ENCODE measurements around the gene MAGEH1. TPM values are rescaled to one million over a fixed set of nuclear protein-coding genes. Genes with fewer than 3 reads are reported as not detected.
"Not testable (repeated sequence)": the region's sequence is repeated elsewhere in the genome, so short reads cannot be mapped to it uniquely, and the experiment has no call there.

Gene MAGEH1
- total and polyA plus RNA-seq, 9 of the 15 experiments (the other 6 are each of a cell fraction or from before 2014, with no cell fraction given) = 3.7 to 14.9 (median 8.8) TPM

DNA sequence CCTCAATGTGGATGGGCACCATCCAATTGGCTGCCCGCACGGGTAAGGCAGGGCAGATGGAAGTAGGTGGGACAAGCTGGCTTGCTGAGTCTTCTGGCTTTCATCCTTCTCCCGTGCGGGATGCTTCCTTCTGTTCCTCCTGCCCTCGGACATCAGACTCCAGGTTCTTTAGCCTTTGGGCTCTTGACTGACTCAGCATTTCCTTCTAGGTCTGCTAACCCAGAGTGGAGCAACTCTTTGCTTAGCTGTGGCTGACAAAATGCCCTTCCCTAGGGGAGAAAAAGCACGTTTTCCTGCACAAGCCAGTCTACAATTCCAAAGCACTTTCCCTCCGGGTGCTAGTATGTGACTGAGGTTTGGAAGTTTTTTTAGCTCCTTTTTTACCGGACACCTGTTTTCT is 28.0 kb downstream of the MAGEH1 start:
- H3K4me1 ChIP-seq (replicated peaks in 1 of 2; ENCODE audit: control insufficient read depth in 2 of 2, insufficient read depth in 2 of 2, low read length in 2 of 2); FAIRE-seq; intact Hi-C loops (cut with micrococcal nuclease); H4K20me1 ChIP-seq (replicated peaks; ENCODE audit: control insufficient read depth, insufficient read depth, low read length); DNase-seq (ENCODE audit: extremely low read depth in 1 of 4, low spot score in 3 of 4); H3K79me2 ChIP-seq (ENCODE audit: control insufficient read depth, insufficient read depth, low read length); H3K9ac ChIP-seq (ENCODE audit: insufficient read depth in 1 of 2, low read depth in 2 of 2, low read length in 2 of 2); H3K9me3 ChIP-seq (replicated peaks; ENCODE audit: control insufficient read depth, insufficient read depth, low read depth, low read length); BruUV-seq (replicated peaks); in situ Hi-C loops (cut with MboI); POLR2A ChIA-PET; H2AFZ ChIP-seq (ENCODE audit: low read depth, low read length); H3K27me3 ChIP-seq (ENCODE audit: control insufficient read depth in 2 of 2, insufficient read depth in 2 of 2, low read length in 2 of 2); H3K9me1 ChIP-seq (ENCODE audit: control insufficient read depth, insufficient read depth, low read length); CTCF ChIA-PET (ENCODE audit: low intra/inter-chr PET ratio); H3K4me2 ChIP-seq (ENCODE audit: insufficient read depth, low read length); H3K36me3 ChIP-seq (ENCODE audit: control insufficient read depth, insufficient read depth, low read length); H3K4me3 ChIP-seq: not testable (repeated sequence)
- peak; percentile 69 for ATAC-seq
- TF ChIP-seq ZNF316 (IDR thresholded peaks at IDR 0.05) (peak; percentile 93), MAFK (IDR thresholded peaks at IDR 0.05; ENCODE audit: low read length) (peak; percentile 20; the same call in 1 of the 2 replicates), C11orf30 (IDR thresholded peaks at IDR 0.05; ENCODE audit: low read depth) (peak; percentile 87), NFE2 (IDR thresholded peaks at IDR 0.05; ENCODE audit: low read depth) (peak; percentile 33; the same call in 1 of the 2 replicates), MAFG (tag; conservative IDR thresholded peaks at IDR 0.05) (peak; percentile 69)
- WGBS (ENCODE audit: insufficient coverage, low coverage, missing lambda C conversion rate) = 13% methylated on average over 4 of the region's 8 CpGs
- H3K27ac ChIP-seq (ENCODE audit: extremely low read depth, low read depth, low read length) = peak overlapping the region; percentile 60

DNA sequence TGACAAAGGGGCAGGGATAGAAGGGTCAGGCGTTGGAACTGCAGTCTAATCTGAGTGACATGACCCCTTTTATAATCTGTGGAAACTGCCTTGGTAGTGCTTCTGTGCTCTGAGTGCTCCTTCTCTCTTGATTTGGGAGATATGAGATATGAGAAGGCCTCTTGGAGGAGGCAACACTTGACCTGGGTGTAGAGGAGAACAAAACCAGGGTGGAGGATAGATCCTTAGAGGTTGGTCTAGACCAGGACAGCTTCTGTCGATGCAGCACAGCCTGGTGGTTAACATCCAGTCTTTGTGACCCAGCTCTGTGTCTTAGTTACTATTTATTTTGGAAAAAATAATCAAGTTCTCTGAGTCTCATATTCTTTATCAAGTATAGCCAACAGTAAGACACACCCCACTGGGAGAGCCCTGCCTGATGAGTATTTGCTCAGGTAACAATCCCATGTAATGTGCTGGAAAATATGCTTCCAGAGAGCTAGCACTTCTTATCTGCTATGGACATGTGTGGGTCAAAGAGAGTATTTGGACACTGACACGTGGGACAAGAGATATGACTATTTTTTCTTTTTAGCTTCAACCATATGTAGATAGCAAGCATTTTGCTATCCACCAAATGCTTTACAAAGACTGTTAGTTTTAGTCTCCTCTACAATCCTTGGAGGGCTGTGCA is 28.6 kb downstream of the MAGEH1 start:
- Histone ChIP-seq H3K36me3 (ENCODE audit: control insufficient read depth, insufficient read depth, low read length) (no peaks in the 10 kb centered on the region), H3K4me2 (ENCODE audit: insufficient read depth, low read length) (no peak overlapping the region; the same call in 1 of the 2 replicates), H3K9me3 (replicated peaks; ENCODE audit: control insufficient read depth, insufficient read depth, low read depth, low read length) (no peaks in the 10 kb centered on the region), H3K9ac (ENCODE audit: insufficient read depth in 1 of 2, low read depth in 2 of 2, low read length in 2 of 2) (no peak overlapping the region), H3K79me2 (ENCODE audit: control insufficient read depth, insufficient read depth, low read length) (no peaks in the 10 kb centered on the region), H4K20me1 (replicated peaks; ENCODE audit: control insufficient read depth, insufficient read depth, low read length) (no peaks in the 10 kb centered on the region; the same call in 1 of the 2 replicates), H3K27me3 (ENCODE audit: control insufficient read depth in 2 of 2, insufficient read depth in 2 of 2, low read length in 2 of 2) (no peaks in the 10 kb centered on the region), H2AFZ (ENCODE audit: low read depth, low read length) (no peak overlapping the region), H3K4me3 (no peak overlapping the region), H3K9me1 (ENCODE audit: control insufficient read depth, insufficient read depth, low read length) (no peaks in the 10 kb centered on the region), H3K27ac (ENCODE audit: extremely low read depth, low read depth, low read length) (peak overlapping the region; percentile 60), H3K4me1 (replicated peaks in 1 of 2; ENCODE audit: control insufficient read depth in 2 of 2, insufficient read depth in 2 of 2, low read length in 2 of 2) (peaks cover 0 to 2% of the 10 kb centered on the region in 2 experiments; a peak in 2 of 5 replicates)
- BruUV-seq (replicated peaks) = no TSS peak
- ATAC-seq (peak; percentile 83), DNase-seq (ENCODE audit: extremely low read depth in 1 of 4, low spot score in 3 of 4) (peak; percentile 19 to 54 (median 35)), FAIRE-seq (no peak)
- ChIA-PET POLR2A (no interaction called here), CTCF (ENCODE audit: low intra/inter-chr PET ratio) (no interaction called here)
- in situ Hi-C loops (cut with MboI) = no loop called here
- intact Hi-C loops (cut with micrococcal nuclease) = no loop called here
- WGBS (ENCODE audit: insufficient coverage, low coverage, missing lambda C conversion rate) = 0% methylated on average over 3 of the region's 3 CpGs
- TF ChIP-seq STAT5A (IDR thresholded peaks at IDR 0.05; ENCODE audit: borderline replicate concordance, low read length) (no peak), TAL1 (IDR thresholded peaks at IDR 0.05) (peak; percentile 79), ZNF384 (IDR thresholded peaks at IDR 0.05; ENCODE audit: low read depth, low read length) (no peak), POLR2H (tag; IDR thresholded peaks at IDR 0.05; ENCODE audit: low read depth) (no peak), RBFOX2 (IDR thresholded peaks at IDR 0.05; ENCODE audit: low read depth, low read length) (no peak), NFRKB (IDR thresholded peaks at IDR 0.05; ENCODE audit: low read depth) (no peak), ZNF507 (tag; conservative IDR thresholded peaks at IDR 0.05) (no peak), BACH1 (tag; IDR thresholded peaks at IDR 0.05) (no peak), CBFA2T2 (conservative IDR thresholded peaks at IDR 0.05) (peak; percentile 71), ZC3H8 (IDR thresholded peaks at IDR 0.05) (no peak), MCM7 (IDR thresholded peaks at IDR 0.05) (no peak), ARID2 (IDR thresholded peaks at IDR 0.05) (no peak), MEF2D (tag; conservative IDR thresholded peaks at IDR 0.05; ENCODE audit: low read depth) (no peak), HLTF (IDR thresholded peaks at IDR 0.05) (no peak), MYBL2 (IDR thresholded peaks at IDR 0.05; ENCODE audit: low read depth) (no peak), MYBL2 (CRISPR knock-in tag; IDR thresholded peaks at IDR 0.05; ENCODE audit: borderline replicate concordance) (no peak), HNRNPL (IDR thresholded peaks at IDR 0.05; ENCODE audit: low read depth, low read length) (no peak)

Measured in K562 (cell line).